Activated CD8-positive, alpha-beta T cell treated with anti-CD3 and anti-CD28 coated beads, Interleukin-2, amount 10 ng/mL, durations not matched to agents 7 days and 5 days (primary cell): ENCODE measurements around the gene CRHR1. TPM values are rescaled to one million over a fixed set of nuclear protein-coding genes. Genes with fewer than 3 reads are reported as not detected.

Source experiments
- ATAC-seq: fragments of 150-1000 bp; cut with Tn5 transposase; one replicate; pipeline ENCODE4 v1.10.0; 2021; ENCODE audit warnings: moderate library complexity
- CTCF ChIA-PET: fragments of 350-600 bp; sonication (Branson Sonifier 250); formaldehyde crosslinking; loops from one replicate; lab custom pipeline; 2021; ENCODE audit warnings: antibody characterized with exemption; lab: Charles Lee
- POLR2A ChIA-PET: fragments of 350-600 bp; sonication (Branson Sonifier 250); formaldehyde crosslinking; loops from one replicate; lab custom pipeline; 2021; ENCODE audit warnings: antibody characterized with exemption; lab: Charles Lee
- DNase-seq: peaks from one replicate; pipeline ENCODE4 v3.0.0-alpha.2; 2020
- H3K27ac Mint-ChIP-seq: one replicate; pipeline ENCODE4 v1.8.0; 2021; ENCODE audit warnings: mild to moderate bottlenecking, mixed read lengths
- H3K27me3 Mint-ChIP-seq: one replicate; pipeline ENCODE4 v1.8.0; 2021; ENCODE audit warnings: low read depth, mixed read lengths
- H3K36me3 Mint-ChIP-seq: one replicate; pipeline ENCODE4 v1.8.0; 2021; ENCODE audit warnings: low read depth, mixed read lengths
- H3K4me1 Mint-ChIP-seq: one replicate; pipeline ENCODE4 v1.8.0; 2021; ENCODE audit warnings: low read depth, mixed read lengths
- H3K4me3 Mint-ChIP-seq: one replicate; pipeline ENCODE4 v1.8.0; 2021; ENCODE audit warnings: mild to moderate bottlenecking, mixed read lengths
- H3K9me3 Mint-ChIP-seq: one replicate; pipeline ENCODE4 v1.8.0; 2022; ENCODE audit warnings: mixed read lengths; ENCODE audit not compliant: insufficient read depth
- total RNA-seq, 2 experiments: library from RNA; stranded (reverse); gene quantifications; one replicate each; pipeline ENCODE4 v1.2.3, GENCODE V29; 2021

CRHR1 gene
- total RNA-seq, 2 experiments from 2014 or later = not detected

DNA sequence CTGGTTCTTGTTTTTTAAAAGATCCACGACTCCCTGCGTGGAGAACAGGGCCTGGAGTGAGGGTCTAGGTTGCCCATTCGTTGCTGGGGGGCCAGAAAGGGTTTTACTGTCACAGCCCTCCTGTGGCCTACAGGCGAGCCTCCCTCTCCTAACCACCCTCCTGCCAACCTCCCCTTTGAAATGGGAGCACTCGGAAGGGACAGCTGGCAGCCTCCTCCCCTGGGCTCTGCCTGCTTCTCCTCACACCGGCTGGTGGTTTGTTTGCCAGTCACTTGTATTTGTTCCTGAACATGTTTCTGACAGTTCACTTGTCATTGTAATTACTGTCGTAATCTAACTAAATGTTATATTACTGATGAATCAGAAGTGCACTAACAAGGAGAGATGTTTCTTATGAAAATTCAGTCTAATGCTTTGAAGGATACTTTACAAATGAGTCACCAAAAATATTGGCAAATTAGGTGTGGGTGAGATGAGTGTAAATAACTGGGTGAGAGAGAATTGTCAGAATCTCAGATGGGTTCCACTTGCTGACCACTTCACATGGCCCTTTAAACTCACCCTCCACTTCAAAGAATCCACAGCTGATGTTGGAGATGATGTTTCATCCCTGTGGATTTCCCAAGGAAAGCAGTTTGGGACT, 57.9 kb downstream of the CRHR1 start:
- no peak for ATAC-seq
- ChIA-PET CTCF (interaction anchor here (2.0 kb wide), 1 partner anchor 10 kb away, joined by 5 read pairs; no protein-coding TSS in a partner anchor), POLR2A (no interaction called here)

DNA sequence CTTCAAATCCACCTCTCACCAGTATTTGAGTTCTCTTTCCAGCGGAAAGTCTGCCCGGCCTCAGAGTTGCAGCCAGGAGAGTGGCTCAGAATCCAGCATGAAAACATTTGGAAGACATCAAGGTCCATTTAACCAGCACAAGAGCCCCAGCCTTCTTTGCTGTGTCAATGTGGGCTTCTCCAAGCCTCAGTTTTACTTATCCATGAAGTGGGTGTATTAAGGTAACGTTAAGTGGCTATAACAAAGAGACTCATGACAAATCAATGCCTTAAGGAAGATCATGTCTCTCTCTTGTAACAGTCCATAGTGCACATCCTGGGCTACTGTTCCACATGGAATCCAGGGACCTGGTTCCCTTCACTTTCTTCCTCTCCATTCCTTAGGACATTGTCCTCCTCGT, 59.6 kb downstream of the CRHR1 start:
- Mint-ChIP-seq H3K4me1 (no peaks in the 10 kb centered on the region), H3K9me3 (no peaks in the 10 kb centered on the region), H3K36me3 (no peaks in the 10 kb centered on the region), H3K27ac (no peak overlapping the region), H3K4me3 (no peak overlapping the region), H3K27me3 (no peaks in the 10 kb centered on the region)
- ChIA-PET POLR2A (no interaction called here), CTCF (no interaction called here)
- no peak for ATAC-seq
- DNase-seq = no peak

More for the DNA sequence above, 57.9 kb downstream of the CRHR1 start:
- no peaks in the 10 kb centered on the region for H3K9me3 Mint-ChIP-seq
- H3K4me3 Mint-ChIP-seq = no peak overlapping the region
- DNase-seq = no peak
- no peaks in the 10 kb centered on the region for H3K27me3 Mint-ChIP-seq
- H3K27ac Mint-ChIP-seq = no peak overlapping the region
- no peaks in the 10 kb centered on the region for H3K4me1 Mint-ChIP-seq
- H3K36me3 Mint-ChIP-seq = no peaks in the 10 kb centered on the region

DNA sequence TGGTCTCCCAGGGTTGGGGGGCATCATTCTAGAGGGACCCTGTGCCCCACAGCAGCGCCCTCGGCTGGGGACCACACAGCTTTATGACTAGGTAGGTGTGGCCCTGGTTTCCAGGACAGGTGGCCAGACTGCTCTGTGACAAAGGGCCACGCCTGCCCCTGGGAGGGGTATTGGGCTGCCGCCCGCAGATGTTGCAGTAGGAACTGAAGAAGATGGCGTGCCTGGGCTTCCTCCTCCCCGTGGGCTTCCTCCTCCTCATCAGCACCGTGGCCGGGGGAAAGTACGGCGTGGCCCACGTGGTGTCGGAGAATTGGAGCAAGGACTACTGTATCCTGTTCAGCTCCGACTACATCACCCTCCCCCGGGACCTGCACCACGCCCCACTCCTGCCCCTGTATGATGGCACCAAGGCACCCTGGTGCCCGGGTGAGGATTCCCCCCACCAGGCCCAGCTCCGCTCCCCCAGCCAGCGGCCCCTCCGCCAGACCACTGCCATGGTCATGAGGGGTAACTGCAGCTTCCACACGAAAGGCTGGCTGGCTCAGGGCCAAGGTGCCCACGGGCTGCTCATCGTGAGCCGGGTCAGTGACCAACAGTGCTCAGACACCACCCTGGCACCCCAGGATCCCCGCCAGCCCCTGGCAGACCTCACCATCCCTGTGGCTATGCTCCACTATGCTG, 60.7 kb downstream of the CRHR1 start, which contains the start of gene SPPL2C:
Gene SPPL2C (plus strand): TSS at position 187 of the 681 bp plus-strand sequence. CDS start 26 bp downstream, at position 213.
- DNase-seq = no peak
- Mint-ChIP-seq H3K36me3 (no peaks in the 10 kb centered on the region), H3K4me1 (no peaks in the 10 kb centered on the region), H3K27ac (no peak within 1 kb of the TSS), H3K4me3 (no peak within 1 kb of the TSS), H3K9me3 (no peaks in the 10 kb centered on the region), H3K27me3 (no peaks in the 10 kb centered on the region)
- ChIA-PET CTCF (no interaction called here), POLR2A (no interaction called here)
- no peak for ATAC-seq

GRCh38 chr17:45845376-45846185, 61.5 kb downstream of the CRHR1 start:
- Mint-ChIP-seq H3K27me3 (no peaks in the 10 kb centered on the region), H3K36me3 (no peaks in the 10 kb centered on the region), H3K27ac (no peak overlapping the region), H3K4me3 (no peak overlapping the region), H3K9me3 (no peaks in the 10 kb centered on the region), H3K4me1 (no peaks in the 10 kb centered on the region)
- POLR2A ChIA-PET = no interaction called here
- ATAC-seq (no peak), DNase-seq (no peak)
- CTCF ChIA-PET = no interaction called here

DNA sequence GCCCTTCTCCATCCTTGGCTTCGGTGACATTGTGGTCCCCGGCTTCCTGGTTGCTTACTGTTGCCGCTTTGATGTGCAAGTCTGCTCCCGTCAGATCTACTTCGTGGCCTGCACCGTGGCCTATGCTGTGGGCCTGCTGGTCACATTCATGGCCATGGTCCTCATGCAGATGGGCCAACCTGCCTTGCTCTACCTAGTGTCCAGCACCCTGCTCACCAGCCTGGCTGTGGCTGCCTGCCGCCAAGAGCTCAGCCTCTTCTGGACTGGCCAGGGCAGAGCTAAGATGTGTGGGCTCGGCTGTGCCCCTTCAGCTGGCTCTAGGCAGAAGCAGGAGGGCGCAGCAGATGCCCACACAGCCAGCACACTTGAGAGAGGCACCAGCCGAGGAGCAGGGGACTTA, 62.1 kb downstream of the CRHR1 start:
- DNase-seq (no peak), ATAC-seq (no peak)
- POLR2A ChIA-PET = no interaction called here
- Mint-ChIP-seq H3K27me3 (peaks cover 3% of the 10 kb centered on the region), H3K4me3 (no peak overlapping the region), H3K36me3 (no peaks in the 10 kb centered on the region), H3K4me1 (no peaks in the 10 kb centered on the region), H3K27ac (no peak overlapping the region), H3K9me3 (no peaks in the 10 kb centered on the region)
- CTCF ChIA-PET = no interaction called here

- no peak for DNase-seq
- H3K36me3 Mint-ChIP-seq = no peaks in the 10 kb centered on the region
Observed at GRCh38 chr17:45846646-45847045, 62.5 kb downstream of the CRHR1 start.

GRCh38 chr17:45847101-45847500, 63.0 kb downstream of the CRHR1 start:
- ChIA-PET CTCF (no interaction called here), POLR2A (no interaction called here)
- ATAC-seq (no peak), DNase-seq (no peak)
- no peak overlapping the region for H3K27ac Mint-ChIP-seq
- H3K4me1 Mint-ChIP-seq = no peaks in the 10 kb centered on the region
- no peaks in the 10 kb centered on the region for H3K9me3 Mint-ChIP-seq
- H3K27me3 Mint-ChIP-seq = peaks cover 3% of the 10 kb centered on the region
- H3K4me3 Mint-ChIP-seq = no peak overlapping the region
- H3K36me3 Mint-ChIP-seq = no peaks in the 10 kb centered on the region

More at GRCh38 chr17:45846646-45847045, 62.5 kb downstream of the CRHR1 start:
- ChIA-PET POLR2A (no interaction called here), CTCF (no interaction called here)
- Mint-ChIP-seq H3K27ac (no peak overlapping the region), H3K4me3 (no peak overlapping the region), H3K27me3 (peaks cover 3% of the 10 kb centered on the region), H3K9me3 (no peaks in the 10 kb centered on the region), H3K4me1 (no peaks in the 10 kb centered on the region)
- no peak for ATAC-seq

DNA sequence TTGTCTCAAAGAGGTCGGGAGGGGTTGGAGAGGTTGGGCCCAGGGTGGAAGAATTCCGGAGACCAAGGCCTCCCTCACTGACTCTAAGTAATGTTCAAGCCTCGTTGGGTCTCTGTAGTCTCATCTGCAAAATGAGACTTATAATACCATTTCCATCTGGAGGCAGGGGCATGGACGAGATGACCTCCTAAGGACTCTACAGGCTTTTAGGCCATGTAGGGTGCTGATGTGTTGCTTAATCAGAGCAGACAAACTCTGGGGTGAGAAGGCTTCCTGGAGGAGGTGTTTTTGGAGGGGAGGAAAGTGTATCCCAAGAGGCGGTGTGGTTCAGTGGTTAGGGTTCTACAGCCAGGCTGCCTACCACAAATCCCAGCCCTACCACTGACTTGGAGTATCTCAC, 63.6 kb downstream of the CRHR1 start:
- Mint-ChIP-seq H3K27me3 (peaks cover 5% of the 10 kb centered on the region), H3K9me3 (no peaks in the 10 kb centered on the region)
- CTCF ChIA-PET = no interaction called here

DNA sequence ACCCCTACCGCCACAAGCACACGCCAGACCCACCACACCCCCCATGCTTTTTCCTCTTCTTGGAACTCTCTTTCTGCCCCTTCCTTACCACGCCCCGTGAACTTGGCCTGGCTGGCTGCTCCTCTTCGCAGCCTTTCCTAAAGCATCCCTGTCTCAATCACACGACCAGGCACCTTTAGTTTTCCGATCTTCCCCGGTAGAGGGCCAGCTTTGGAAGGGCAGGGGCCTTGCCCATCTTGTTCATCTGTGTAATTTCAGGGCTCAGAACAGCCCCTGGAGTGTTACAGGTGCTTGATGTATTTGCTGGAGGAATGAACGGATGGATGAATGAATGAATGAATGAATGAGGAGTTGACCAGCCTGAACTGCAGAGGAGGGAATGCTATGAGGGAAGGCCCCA, 64.3 kb downstream of the CRHR1 start:
- DNase-seq (no peak), ATAC-seq (no peak)
- H3K27me3 Mint-ChIP-seq = peaks cover 7% of the 10 kb centered on the region
- POLR2A ChIA-PET = no interaction called here
- no peak overlapping the region for H3K27ac Mint-ChIP-seq
- no peaks in the 10 kb centered on the region for H3K36me3 Mint-ChIP-seq
- H3K4me1 Mint-ChIP-seq = peaks cover 9% of the 10 kb centered on the region
- CTCF ChIA-PET = no interaction called here
- no peak overlapping the region for H3K4me3 Mint-ChIP-seq
- no peaks in the 10 kb centered on the region for H3K9me3 Mint-ChIP-seq

More for the DNA sequence above, 63.6 kb downstream of the CRHR1 start:
- DNase-seq = no peak
- no peak for ATAC-seq
- Mint-ChIP-seq H3K36me3 (no peaks in the 10 kb centered on the region), H3K27ac (no peak overlapping the region), H3K4me1 (peaks cover 4% of the 10 kb centered on the region), H3K4me3 (no peak overlapping the region)
- POLR2A ChIA-PET = no interaction called here

DNA sequence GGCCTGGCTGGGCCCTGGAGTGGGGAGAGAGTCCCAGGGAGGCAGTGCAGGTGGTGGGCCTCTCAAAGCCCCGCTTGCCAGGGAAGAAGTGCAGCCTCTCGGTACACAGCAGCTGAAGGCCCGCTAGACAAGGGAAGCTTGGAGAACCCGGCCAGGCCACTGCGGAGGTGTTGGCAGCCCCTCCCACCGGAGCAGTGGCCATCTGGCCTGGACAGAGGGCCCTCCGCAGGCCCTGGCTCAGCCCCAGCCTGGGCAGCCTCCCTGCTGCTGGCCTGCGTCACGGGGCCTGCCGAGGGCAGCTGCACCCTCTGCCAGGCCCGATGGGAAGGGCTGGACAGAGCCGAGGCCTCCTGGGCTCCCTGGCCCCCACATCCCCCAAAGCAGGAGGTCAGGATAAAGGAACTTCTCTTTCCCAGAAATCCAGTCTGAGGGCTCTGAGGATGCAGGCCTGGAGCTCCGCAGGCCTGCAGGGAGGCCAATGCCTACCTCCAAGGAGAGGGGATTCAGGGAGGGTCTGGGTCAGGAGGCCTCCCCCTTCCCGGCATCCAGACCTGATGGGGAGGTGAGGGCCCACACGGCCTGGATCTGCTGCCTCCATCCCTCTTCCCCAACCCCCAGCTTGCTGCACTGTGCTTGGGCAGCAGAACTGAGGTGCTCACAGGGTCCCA, 64.9 kb downstream of the CRHR1 start:
- peaks cover 7% of the 10 kb centered on the region for H3K27me3 Mint-ChIP-seq
- no peak overlapping the region for H3K27ac Mint-ChIP-seq
- ATAC-seq = no peak
- no peaks in the 10 kb centered on the region for H3K36me3 Mint-ChIP-seq
- H3K9me3 Mint-ChIP-seq = no peaks in the 10 kb centered on the region
- ChIA-PET POLR2A (no interaction called here), CTCF (interaction anchor here (1.1 kb wide), 1 partner anchor 209 kb away, joined by 3 read pairs; no protein-coding TSS in a partner anchor)
- peaks cover 9% of the 10 kb centered on the region for H3K4me1 Mint-ChIP-seq
- no peak overlapping the region for H3K4me3 Mint-ChIP-seq
- DNase-seq = no peak

DNA sequence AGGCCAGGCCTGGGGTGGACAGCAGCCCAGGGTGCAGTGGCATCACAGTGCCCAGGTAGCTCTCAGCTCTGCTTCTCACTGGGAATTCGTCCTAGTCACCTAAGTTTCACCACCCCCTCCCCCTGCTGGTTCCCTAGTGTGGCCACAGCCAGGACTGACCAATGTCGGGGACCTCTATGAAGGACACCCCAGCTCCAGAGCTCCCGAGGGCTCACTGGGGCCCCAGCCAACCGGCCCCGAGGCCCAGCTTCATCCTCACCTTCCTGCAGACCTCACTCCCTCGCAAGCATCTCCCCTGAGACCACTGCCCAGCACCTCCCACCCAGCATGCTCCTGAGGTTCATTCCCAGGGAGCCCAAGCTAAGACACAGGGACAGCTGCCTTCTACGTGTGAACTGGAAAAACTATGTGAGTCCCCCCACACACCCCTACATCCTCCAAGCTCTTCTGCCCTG, 65.4 kb downstream of the CRHR1 start:
- Mint-ChIP-seq H3K36me3 (no peaks in the 10 kb centered on the region), H3K27ac (no peak overlapping the region), H3K27me3 (peaks cover 8% of the 10 kb centered on the region), H3K4me3 (no peak overlapping the region), H3K4me1 (peaks cover 9% of the 10 kb centered on the region), H3K9me3 (no peaks in the 10 kb centered on the region)
- ATAC-seq (no peak), DNase-seq (no peak)
- ChIA-PET POLR2A (no interaction called here), CTCF (interaction anchor here (1.1 kb wide), 1 partner anchor 209 kb away, joined by 3 read pairs; no protein-coding TSS in a partner anchor)
